DMS79 (cell line): Measurements from ENCODE around the gene FGD1.

Experiments used
- DNase-seq: peaks from one replicate; lab custom pipeline; 2025; lab: John Stamatoyannopoulos, UW

Gene FGD1

GRCh38 chrX:54473993-54474859, 21.8 kb downstream of the FGD1 start:
- no peak for DNase-seq

DNA sequence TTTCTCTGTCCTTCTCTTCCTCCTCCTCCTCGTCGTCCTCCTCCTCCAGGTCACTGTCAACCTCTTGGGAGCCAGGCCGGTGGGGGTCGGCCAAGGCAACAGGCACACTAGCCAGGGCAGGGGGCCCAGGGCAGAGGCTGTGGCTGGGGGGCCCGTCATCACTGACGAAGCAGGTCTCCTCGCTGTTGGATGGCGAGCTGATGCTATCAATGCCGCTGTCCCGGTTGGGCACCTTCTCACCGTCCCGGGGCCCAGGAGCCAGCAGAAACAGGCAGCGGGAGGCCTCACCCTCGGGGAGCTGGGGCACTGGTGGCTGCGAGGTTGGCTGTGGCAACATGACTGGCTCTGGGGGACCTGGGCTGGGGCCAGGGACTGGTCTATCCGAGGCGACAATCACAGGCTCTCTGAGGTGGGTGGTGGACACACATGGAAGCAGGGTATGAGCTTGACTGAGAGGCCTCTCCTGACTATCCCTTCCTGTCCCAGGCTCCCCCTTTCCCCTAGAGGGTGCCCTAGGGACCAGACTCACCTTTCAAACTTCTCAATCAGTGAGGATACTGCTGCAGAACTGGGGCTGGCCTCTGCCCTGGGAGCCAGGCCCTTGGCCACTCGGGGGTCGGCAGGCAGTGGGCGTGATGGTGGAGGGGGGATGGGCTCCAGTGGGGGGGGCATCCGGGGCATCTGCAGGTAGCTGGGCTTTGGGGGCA, 25.8 kb downstream of the FGD1 start:
- DNase-seq, result no peak

GRCh38 chrX:54452920-54453319, 43.1 kb downstream of the FGD1 start:
- no peak for DNase-seq

GRCh38 chrX:54449929-54450328, 46.1 kb downstream of the FGD1 start:
- DNase-seq, result no peak

DNA sequence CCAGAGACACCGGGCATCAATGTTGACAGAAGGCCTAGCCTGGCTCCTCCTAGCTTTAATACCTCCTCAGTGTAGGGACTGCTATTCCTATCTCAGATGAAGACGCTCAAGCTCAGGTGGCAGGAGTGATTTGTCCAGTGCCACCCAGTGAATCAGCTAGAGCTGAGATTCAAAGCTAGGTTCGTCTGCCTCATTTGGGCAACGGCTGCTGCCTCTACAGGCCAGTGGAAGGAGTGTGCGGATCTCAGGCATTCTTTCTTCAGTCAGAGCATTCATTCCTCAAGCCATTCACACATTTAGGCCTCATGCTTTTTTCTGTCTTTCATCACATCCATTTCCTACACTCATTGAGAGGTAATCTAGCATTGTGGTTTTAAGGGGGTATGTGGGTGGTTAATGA, 48.6 kb downstream of the FGD1 start:
- DNase-seq, result no peak

DNA sequence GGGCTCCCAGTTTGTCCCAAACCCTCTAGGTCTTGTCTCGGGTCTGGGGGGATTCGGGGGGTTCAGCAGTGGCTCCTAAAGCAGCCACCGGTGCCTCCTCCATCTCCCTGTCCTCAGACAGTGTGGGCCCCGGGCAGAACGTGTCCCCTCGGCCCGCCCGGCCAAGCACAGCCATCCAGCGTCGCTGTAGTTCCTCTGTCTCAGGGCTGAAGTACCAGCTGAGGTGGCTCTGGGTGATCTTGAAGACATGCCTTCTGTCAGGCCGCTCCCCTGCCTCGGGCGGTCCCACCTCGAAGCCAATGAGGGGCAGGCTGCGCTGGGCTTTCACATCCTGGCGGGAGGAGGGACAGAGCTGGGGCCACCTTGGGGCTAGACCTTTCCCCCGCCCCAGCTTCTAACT, 50.0 kb downstream of the FGD1 start:
- DNase-seq, result no peak

DNA sequence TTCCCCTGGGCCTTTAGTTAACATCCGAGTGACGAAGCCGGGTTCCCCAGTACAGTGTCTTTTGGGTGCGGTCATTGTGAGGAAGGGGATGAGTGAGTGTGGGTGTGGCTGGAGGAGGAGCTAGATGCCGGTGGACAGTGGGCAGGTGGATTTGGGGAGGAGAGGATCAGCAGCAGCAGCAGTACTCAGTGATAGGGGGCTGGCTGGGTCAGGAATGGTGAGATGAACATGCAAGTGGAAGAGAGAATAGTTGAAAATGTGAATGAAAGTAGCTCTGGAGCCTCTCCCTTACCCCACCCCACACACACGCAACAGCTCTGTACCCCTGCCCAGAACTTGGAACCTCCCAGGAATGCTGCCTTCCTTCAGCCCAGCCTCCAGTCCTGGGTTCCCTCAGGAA, 51.3 kb downstream of the FGD1 start:
- no peak for DNase-seq

- no peak for DNase-seq
Observed at GRCh38 chrX:54442790-54443189, 53.2 kb downstream of the FGD1 start.

- peak; percentile 70 for DNase-seq
Observed at GRCh38 chrX:54439960-54440871, 55.8 kb downstream of the FGD1 start, which contains the start of gene TSR2. TSS of gene TSR2 (plus strand) at chrX:54440404. CDS start at chrX:54440422, 18 bp downstream.

DNA sequence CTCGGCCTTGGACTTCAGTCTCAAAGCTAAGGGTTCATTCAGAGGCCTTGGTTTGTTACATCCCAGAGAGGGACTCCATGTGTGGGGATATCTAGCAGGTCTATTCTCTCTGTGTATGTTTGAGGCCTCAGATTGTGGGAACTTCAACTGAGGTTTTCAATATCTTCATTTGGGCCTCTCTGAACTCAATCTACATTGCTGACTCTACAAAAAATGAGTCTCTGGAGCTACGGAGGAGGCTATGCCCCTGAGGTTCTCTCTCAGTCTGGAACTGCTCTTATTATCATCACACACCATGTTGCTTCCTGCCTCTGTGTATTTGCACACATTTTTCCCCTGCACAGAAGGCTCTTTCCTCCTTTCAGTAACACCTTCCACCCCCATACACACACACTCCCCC, 60.9 kb downstream of the FGD1 start:
- no peak for DNase-seq

- DNase-seq, result no peak
Observed at GRCh38 chrX:54430519-54430918, 65.5 kb downstream of the FGD1 start.

DNA sequence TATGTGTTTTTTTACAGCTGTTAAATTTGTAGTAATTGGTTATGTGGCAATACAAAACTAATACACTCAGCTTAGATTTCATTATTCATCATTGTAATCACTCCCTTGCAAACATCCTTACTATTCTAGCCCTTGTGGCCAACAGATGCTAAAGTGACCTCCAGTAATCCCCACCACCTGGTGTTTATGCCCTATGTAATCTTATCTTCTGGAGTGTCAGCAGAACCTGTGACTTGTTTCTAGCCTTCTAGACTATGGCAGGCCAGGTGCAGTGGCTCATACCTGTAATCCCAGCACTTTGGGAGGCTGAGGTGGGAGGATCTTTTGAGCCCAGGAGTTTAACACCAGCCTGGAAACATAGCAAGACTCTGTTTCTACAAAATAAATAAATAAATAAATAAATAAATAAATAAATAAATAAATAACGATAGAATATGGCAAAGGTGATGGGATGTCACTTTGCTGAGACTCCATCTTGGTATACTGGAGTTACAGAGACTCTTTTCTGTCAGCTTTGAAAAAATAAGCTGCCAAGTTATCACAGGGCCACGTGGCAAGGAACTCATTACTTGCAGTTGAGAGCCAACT, 68.1 kb downstream of the FGD1 start:
- DNase-seq, result no peak

GRCh38 chrX:54423161-54423888, 72.7 kb downstream of the FGD1 start:
- no peak for DNase-seq

- no peak for DNase-seq
Observed at GRCh38 chrX:54422168-54422567, 73.9 kb downstream of the FGD1 start.

DNA sequence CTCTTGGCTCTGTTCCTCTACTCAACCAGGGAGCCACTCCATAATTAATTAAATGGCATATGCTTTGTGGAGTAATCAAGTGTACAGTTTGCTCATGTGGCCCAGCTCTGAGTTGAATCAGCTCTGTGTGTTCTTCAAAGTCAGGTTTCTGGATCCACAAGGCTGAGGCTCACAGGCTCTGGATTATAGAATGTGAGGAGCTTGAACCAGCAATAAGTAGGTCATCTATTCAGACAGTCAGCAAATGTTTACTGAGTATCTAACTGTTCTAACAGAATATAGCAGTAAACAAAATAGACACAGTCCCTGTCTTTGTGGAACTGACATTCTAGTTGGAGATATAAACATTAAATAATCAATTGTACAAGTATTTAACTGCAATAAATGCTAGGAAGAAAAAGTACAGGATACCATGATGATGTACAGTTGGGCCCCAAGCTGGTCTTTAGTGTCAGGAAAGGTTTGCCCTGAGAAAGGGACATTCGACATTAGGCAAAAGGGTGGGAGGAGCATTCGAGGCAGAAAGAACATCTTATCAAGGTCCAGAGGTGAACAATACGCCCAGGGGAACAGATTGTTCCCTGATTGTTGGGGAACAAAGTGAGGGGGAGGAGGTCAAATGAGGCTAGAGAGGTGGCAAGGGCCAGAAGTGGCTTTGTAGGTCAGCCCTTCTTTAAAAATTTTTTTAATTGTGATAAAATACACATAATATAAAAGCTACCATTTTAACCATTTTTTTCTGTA, 76.3 kb downstream of the FGD1 start:
- no peak for DNase-seq

DNA sequence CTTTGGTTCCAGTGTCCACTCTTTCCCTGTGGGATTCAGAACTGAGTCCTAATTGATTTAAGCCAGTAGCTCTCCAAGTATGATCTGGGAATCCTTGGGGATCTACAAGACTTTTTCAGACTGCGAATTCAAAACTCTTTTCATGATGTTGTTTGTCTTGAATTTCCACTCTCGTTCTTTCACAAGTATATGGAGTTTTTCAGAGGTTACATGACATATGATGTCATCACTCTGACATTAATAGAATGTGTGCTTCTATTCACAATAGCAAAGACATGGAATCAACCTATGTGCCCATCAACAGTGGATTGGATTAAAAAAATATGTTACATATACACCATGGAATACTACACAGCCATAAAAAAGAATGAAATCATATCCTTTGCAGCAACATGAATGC, 79.1 kb downstream of the FGD1 start:
- no peak for DNase-seq

DNA sequence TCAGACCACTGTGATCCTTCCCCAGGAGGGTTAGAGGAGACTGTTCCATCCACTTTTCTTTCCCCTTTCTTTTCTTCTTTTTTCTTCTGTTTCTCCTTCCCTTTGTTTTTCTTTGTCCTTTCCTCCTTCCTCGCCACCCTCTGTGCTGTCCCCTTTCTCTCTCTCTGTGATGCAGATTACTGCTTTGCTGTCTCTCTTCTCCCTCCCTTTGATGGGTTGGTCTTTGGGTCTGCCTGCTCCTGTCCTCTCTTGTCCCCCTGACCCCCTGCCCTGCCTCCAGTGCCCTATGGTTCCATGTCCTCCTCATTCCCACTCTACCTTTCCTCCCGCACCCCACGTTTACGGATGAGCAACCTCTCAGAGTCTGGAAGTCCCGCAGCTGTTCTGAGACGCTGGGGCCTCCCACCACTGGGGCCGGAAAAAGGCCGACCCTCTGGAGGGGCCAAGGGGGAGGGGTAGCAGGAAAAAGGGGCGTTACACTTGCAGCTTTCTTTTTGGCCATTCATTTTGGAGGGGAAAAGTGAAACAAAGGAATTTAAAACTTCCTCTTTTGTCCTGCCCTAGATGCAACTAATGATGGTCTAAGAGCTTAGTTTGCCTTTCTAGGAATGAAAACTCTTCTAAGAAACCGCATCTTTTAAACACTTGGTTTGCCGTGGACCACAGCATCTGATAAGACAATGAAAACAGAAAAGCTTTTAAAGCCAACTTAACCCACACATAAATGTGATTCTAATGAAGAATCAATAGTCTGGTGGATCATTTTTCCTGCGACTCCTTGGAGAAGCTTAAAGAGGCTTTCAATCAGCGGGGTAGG, 80.3 kb downstream of the FGD1 start:
- peak; percentile 1 for DNase-seq

- DNase-seq, result no peak
Observed at GRCh38 chrX:54413753-54414152, 82.3 kb downstream of the FGD1 start.

DNA sequence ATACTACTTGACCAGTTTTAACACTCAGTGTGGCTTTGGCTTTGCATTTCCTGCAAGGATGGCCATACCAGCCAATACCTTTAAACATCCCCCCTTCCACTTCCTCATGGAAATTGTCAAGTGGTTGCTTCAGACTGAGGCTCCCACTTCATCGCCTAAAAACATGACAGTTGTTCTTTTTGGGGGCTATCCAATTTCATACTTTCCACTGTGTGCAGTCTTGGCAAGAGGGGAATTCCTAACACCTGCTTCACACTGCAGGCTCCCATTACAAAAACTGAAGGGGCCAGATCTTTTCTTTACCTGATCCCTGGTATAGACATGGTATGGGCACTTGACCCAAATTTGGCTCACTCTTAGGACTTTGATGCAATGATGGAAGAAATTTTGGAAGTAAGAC, 84.3 kb downstream of the FGD1 start:
- DNase-seq, result no peak

DNA sequence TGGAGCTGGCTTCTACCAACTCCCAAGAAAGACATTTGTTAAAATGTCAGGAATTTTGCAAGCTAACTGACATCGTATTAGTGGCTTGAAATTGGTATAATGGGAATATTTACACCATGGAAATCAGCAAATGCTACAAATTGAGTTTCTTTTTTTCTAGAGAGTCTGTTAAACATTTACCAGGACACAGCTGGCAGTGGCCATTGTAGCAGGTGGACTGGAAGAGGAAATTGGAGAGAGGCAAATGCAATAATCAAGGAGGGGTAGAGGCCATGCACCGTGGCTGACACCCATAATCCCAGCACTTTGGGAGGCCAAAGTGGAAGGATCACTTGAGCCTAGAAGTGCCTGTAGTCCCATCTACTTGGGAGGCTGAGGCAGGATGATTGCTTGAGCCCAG, 88.8 kb downstream of the FGD1 start:
- DNase-seq, result no peak
